IMR-90 (cell line): ENCODE data around the gene CDK2AP2. TPM values are rescaled to one million over a fixed set of nuclear protein-coding genes. Genes with fewer than 3 reads are reported as not detected.

Experiments used
- ATAC-seq: fragments of 200-7000 bp; cut with Tn5 transposase; 2 replicates; pipeline ENCODE4 v1.9.1; 2020; ENCODE audit warnings: low read depth, mild to moderate bottlenecking, moderate library complexity
- BruUV-seq: library from RNA; stranded (reverse); fragments of 400-500 nt; replicated peaks from 2 replicates; lab custom pipeline; 2021; lab: Mats Ljungman, UMichigan
- CTCF ChIA-PET: fragments of 300-600 bp; formaldehyde crosslinking; extraction: SDS; loops from one replicate; lab custom pipeline; 2021; ENCODE audit warnings: antibody characterized with exemption; lab: Yijun Ruan, JAX
- POLR2A ChIA-PET: fragments of 300-600 bp; sonication (Branson Sonifier 250); formaldehyde crosslinking; loops from one replicate; lab custom pipeline; 2022; ENCODE audit warnings: antibody characterized with exemption; ENCODE audit not compliant: unreplicated experiment; lab: Charles Lee
- DNase-seq: peaks from one replicate; pipeline ENCODE4 v3.0.0; 2013
- H2AFZ ChIP-seq: replicated peaks from 2 replicates; pipeline ENCODE3; 2013; ENCODE audit warnings: low read length, mild to moderate bottlenecking; ENCODE audit not compliant: poor library complexity
- H2AK5ac ChIP-seq: 2 replicates; pipeline ENCODE4 v1.6.1; 2013; ENCODE audit warnings: low read depth, low read length, inconsistent platforms
- H2AK9ac ChIP-seq: replicated peaks from 2 replicates; pipeline ENCODE3; 2013; ENCODE audit warnings: mild to moderate bottlenecking, low read depth, low read length, moderate library complexity; ENCODE audit not compliant: poor library complexity
- H2BK120ac ChIP-seq: 2 replicates; pipeline ENCODE4 v1.6.1; 2013; ENCODE audit warnings: low read depth, low read length, inconsistent platforms
- H2BK15ac ChIP-seq: 3 replicates; pipeline ENCODE4 v1.6.1; 2013; ENCODE audit warnings: low read depth, low read length, inconsistent platforms
- H2BK20ac ChIP-seq: 2 replicates; pipeline ENCODE4 v1.6.1; 2013; ENCODE audit warnings: low read depth, mild to moderate bottlenecking, inconsistent platforms, low read length, moderate library complexity
- H2BK5ac ChIP-seq: 2 replicates; pipeline ENCODE4 v1.6.1; 2013; ENCODE audit warnings: mild to moderate bottlenecking, low read depth, low read length, inconsistent platforms; ENCODE audit not compliant: poor library complexity, severe bottlenecking
- H3K14ac ChIP-seq: replicated peaks from 2 replicates; pipeline ENCODE4 v1.6.1; 2013; ENCODE audit warnings: low read depth, low read length, inconsistent platforms
- H3K18ac ChIP-seq: 2 replicates; pipeline ENCODE4 v1.6.1; 2013; ENCODE audit warnings: low read depth, low read length, control low read depth
- H3K23ac ChIP-seq: 2 replicates; pipeline ENCODE4 v1.6.1; 2013; ENCODE audit warnings: low read depth, low read length, inconsistent platforms
- H3K27ac ChIP-seq: 2 replicates; pipeline ENCODE4 v1.5.1; 2013; ENCODE audit warnings: mild to moderate bottlenecking, control low read depth, low read length; ENCODE audit not compliant: insufficient read depth
- H3K27me3 ChIP-seq: 2 replicates; pipeline ENCODE4 v1.6.1; 2013; ENCODE audit warnings: low read length; ENCODE audit not compliant: control insufficient read depth, insufficient read depth
- H3K36me3 ChIP-seq: 2 replicates; pipeline ENCODE4 v1.6.1; 2013; ENCODE audit warnings: low read length, mixed read lengths; ENCODE audit not compliant: control insufficient read depth, insufficient read depth
- H3K4ac ChIP-seq: 2 replicates; pipeline ENCODE4 v1.6.1; 2013; ENCODE audit warnings: low read depth, low read length, inconsistent platforms
- H3K4me1 ChIP-seq: 2 replicates; pipeline ENCODE4 v1.6.1; 2013; ENCODE audit warnings: low read length, mixed read lengths; ENCODE audit not compliant: control insufficient read depth, insufficient read depth
- H3K4me2 ChIP-seq: 2 replicates; pipeline ENCODE4 v1.6.1; 2013; ENCODE audit warnings: low read depth, mild to moderate bottlenecking, control low read depth, low read length, moderate library complexity
- H3K4me3 ChIP-seq: 2 replicates; pipeline ENCODE4 v1.5.1; 2013; ENCODE audit warnings: low read depth, mild to moderate bottlenecking, control low read depth, low read length, moderate library complexity; ENCODE audit not compliant: insufficient read depth
- H3K56ac ChIP-seq: 2 replicates; pipeline ENCODE4 v1.6.1; 2013; ENCODE audit warnings: low read length, inconsistent platforms; ENCODE audit not compliant: insufficient read depth; ENCODE audit errors: extremely low read depth
- H3K79me1 ChIP-seq, 2 experiments: 2 replicates each; pipeline ENCODE4 v1.6.1; 2013; ENCODE audit warnings: low read length in 2 of 2, inconsistent platforms in 1 of 2, low read depth in 1 of 2
- H3K9ac ChIP-seq: 2 replicates; pipeline ENCODE4 v1.6.1; 2013; ENCODE audit warnings: low read depth, low read length, control low read depth
- H3K9me1 ChIP-seq: 2 replicates; pipeline ENCODE4 v1.6.1; 2013; ENCODE audit warnings: low read length, inconsistent platforms; ENCODE audit not compliant: insufficient read depth
- H3K9me3 ChIP-seq: 2 replicates; pipeline ENCODE4 v1.6.1; 2013; ENCODE audit warnings: low read length; ENCODE audit not compliant: control insufficient read depth, insufficient read depth
- H4K20me1 ChIP-seq: 2 replicates; pipeline ENCODE4 v1.6.1; 2013; ENCODE audit warnings: low read length, inconsistent platforms; ENCODE audit not compliant: insufficient read depth
- H4K5ac ChIP-seq: 2 replicates; pipeline ENCODE4 v1.6.1; 2013; ENCODE audit warnings: mild to moderate bottlenecking, low read depth, low read length, control low read depth
- H4K8ac ChIP-seq, 2 experiments: 2 replicates each; pipeline ENCODE4 v1.6.1; 2013; ENCODE audit warnings: low read depth in 2 of 2, low read length in 2 of 2, control low read depth in 1 of 2, inconsistent platforms in 1 of 2
- H4K91ac ChIP-seq: 2 replicates; pipeline ENCODE4 v1.6.1; 2013; ENCODE audit warnings: low read depth, low read length, inconsistent platforms; ENCODE audit not compliant: insufficient read depth
- BHLHE40 ChIP-seq: fragments of 150-350 bp; IDR thresholded peaks from 2 replicates; pipeline ENCODE4 v1.6.1; 2016; ENCODE audit warnings: mild to moderate bottlenecking, low read depth, low read length
- FOS ChIP-seq: fragments of 150-350 bp; IDR thresholded peaks from 2 replicates; pipeline ENCODE4 v1.6.1; 2016; ENCODE audit warnings: low read depth, low read length
- MAFK ChIP-seq: IDR thresholded peaks from 2 replicates; pipeline ENCODE4 v1.6.1; 2012; ENCODE audit warnings: low read depth, low read length, improper control_type of control experiment
- POLR2A ChIP-seq: IDR thresholded peaks from 2 replicates; pipeline ENCODE4 v1.6.1; 2012; ENCODE audit warnings: mild to moderate bottlenecking, low read depth, low read length
- RAD21 ChIP-seq: IDR thresholded peaks from 2 replicates; pipeline ENCODE4 v1.6.1; 2012; ENCODE audit warnings: low read length, improper control_type of control experiment
- RFX5 ChIP-seq: IDR thresholded peaks from 2 replicates; pipeline ENCODE4 v1.8.0; 2012; ENCODE audit warnings: low read depth, mild to moderate bottlenecking, low read length, moderate library complexity
- WGBS, 2 experiments: methylation state at CpG; one replicate each; pipeline versions ENCODE4 v1.1.5 to v1.1.7; 2013; ENCODE audit warnings: missing lambda C conversion rate in 2 of 2; ENCODE audit not compliant: insufficient read length in 1 of 2; ENCODE audit errors: extremely low coverage in 2 of 2; 5-methylcytosine and 5-hydroxymethylcytosine counted together
- dilution Hi-C: fragments of 300-500 bp; cut with HindIII; formaldehyde crosslinking; loops from one replicate; pipeline ENCODE4 v1.14.3; 2018; ENCODE audit warnings: low sequenced_read_pairs; ENCODE audit not compliant: unreplicated experiment
- in situ Hi-C: fragments of 300-500 bp; cut with MboI; formaldehyde crosslinking; loops from 3 replicates; pipeline ENCODE4 v1.14.3; 2019; ENCODE audit warnings: low sequenced_read_pairs, inconsistent platforms, mixed read lengths
- intact Hi-C: fragments of 100-400 bp; cut with micrococcal nuclease; formaldehyde crosslinking; loops from 2 replicates; pipeline ENCODE4 v1.10.0; 2022
- polyA plus RNA-seq, 3 experiments: library from polyadenylated mRNA; depleted of rRNA; stranded (reverse); fragments of >200 nt; gene quantifications; 2 replicates each; pipeline ENCODE4 v1.2.3, GENCODE V29; 2012; ENCODE audit warnings: low replicate concordance in 1 of 3
- total RNA-seq: library from RNA; depleted of rRNA; stranded (reverse); fragments of >200 nt; gene quantifications from 2 replicates; pipeline ENCODE4 v1.2.3, GENCODE V29; 2012
- TF ChIP-seq, protein P1 (sequence below): fragments of 150-350 bp; IDR thresholded peaks from 2 replicates; pipeline ENCODE4 v1.6.1; 2016; ENCODE audit warnings: low read depth, mild to moderate bottlenecking, low read length, moderate library complexity, borderline replicate concordance
- TF ChIP-seq, protein P2 (sequence below): fragments of 150-350 bp; IDR thresholded peaks from 2 replicates; pipeline ENCODE4 v1.6.1; 2017; ENCODE audit warnings: mild to moderate bottlenecking, antibody characterized with exemption, low read length, low read depth

Gene CDK2AP2
- total and polyA plus RNA-seq, 2 of the 4 experiments (the other 2 are of a cell fraction), result 8.1 to 44.7 TPM

DNA sequence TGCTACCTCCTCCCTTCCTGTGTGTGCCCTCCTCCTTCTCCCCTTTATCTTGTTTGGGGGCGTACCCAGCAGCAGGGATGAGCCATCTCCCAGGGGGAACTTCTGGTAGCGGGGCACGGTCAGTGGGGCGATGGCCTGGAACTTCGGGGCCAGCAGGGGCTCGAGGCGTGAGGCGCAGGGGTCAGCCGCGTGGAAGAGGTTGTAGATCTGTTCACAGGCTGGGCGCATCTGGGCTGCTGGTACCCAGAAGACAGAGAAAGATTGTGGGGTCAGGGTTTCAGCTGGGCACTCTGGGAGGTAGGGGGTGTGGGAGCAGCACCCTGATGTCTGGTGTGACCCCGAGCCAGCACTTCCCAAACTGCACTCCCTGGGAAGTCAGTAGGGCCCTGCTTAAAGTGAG lies 11.8 kb downstream of the CDK2AP2 start:
- POLR2A ChIA-PET, result no interaction called here
- no peak overlapping the region for H4K8ac ChIP-seq
- ATAC-seq, result no peak
- H3K18ac ChIP-seq, result no peak overlapping the region
- no peak for DNase-seq
- H3K79me1 ChIP-seq, result peaks cover 0 to 3% of the 10 kb centered on the region in 2 experiments; a peak in 2 of 4 replicates
- H4K5ac ChIP-seq, result no peak overlapping the region
- no peak overlapping the region for H2BK120ac ChIP-seq
- H3K14ac ChIP-seq, result no peak overlapping the region
- no peak overlapping the region for H4K91ac ChIP-seq
- H2AFZ ChIP-seq, result no peak overlapping the region
- TF ChIP-seq RFX5 (no peak), FOS (no peak), BHLHE40 (no peak), POLR2A (no peak), RAD21 (no peak), MAFK (no peak)
- TF ChIP-seq, protein P1, sequence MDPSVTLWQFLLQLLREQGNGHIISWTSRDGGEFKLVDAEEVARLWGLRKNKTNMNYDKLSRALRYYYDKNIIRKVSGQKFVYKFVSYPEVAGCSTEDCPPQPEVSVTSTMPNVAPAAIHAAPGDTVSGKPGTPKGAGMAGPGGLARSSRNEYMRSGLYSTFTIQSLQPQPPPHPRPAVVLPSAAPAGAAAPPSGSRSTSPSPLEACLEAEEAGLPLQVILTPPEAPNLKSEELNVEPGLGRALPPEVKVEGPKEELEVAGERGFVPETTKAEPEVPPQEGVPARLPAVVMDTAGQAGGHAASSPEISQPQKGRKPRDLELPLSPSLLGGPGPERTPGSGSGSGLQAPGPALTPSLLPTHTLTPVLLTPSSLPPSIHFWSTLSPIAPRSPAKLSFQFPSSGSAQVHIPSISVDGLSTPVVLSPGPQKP, result no peak
- TF ChIP-seq, protein P2, sequence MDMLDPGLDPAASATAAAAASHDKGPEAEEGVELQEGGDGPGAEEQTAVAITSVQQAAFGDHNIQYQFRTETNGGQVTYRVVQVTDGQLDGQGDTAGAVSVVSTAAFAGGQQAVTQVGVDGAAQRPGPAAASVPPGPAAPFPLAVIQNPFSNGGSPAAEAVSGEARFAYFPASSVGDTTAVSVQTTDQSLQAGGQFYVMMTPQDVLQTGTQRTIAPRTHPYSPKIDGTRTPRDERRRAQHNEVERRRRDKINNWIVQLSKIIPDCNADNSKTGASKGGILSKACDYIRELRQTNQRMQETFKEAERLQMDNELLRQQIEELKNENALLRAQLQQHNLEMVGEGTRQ, result no peak
- H4K20me1 ChIP-seq, result no peaks in the 10 kb centered on the region
- no TSS peak for BruUV-seq
- H3K9me1 ChIP-seq, result peaks cover 2% of the 10 kb centered on the region
- H3K9ac ChIP-seq, result no peak overlapping the region
- H3K36me3 ChIP-seq, result peaks cover 45% of the 10 kb centered on the region
- no peaks in the 10 kb centered on the region for H3K4me1 ChIP-seq
- no peak overlapping the region for H3K4ac ChIP-seq
- H3K23ac ChIP-seq, result no peak overlapping the region
- no peak overlapping the region for H3K27ac ChIP-seq
- dilution Hi-C loops, result no loop called here
- H2BK15ac ChIP-seq, result no peak overlapping the region
- H2AK9ac ChIP-seq, result no peak overlapping the region
- no peaks in the 10 kb centered on the region for H3K27me3 ChIP-seq
- H2AK5ac ChIP-seq, result no peak overlapping the region
- intact Hi-C loops, result no loop called here
- H2BK5ac ChIP-seq, result no peak overlapping the region
- no peak overlapping the region for H3K4me3 ChIP-seq
- CTCF ChIA-PET, result no interaction called here
- H3K4me2 ChIP-seq, result no peak overlapping the region
- no peak overlapping the region for H2BK20ac ChIP-seq
- no peak overlapping the region for H3K56ac ChIP-seq
- H3K9me3 ChIP-seq, result no peaks in the 10 kb centered on the region
- WGBS, 2 experiments, result 87% methylated on average over 3 of the region's 12 CpGs; no CpG with 5 or more reads in 1 of the 2 experiments
- in situ Hi-C loops, result no loop called here
